Endothelial cell of umbilical vein (primary cell): ENCODE data around the gene PARP12. TPM values are rescaled to one million over a fixed set of nuclear protein-coding genes. Genes with fewer than 3 reads are reported as not detected.

Source experiments
- BruUV-seq: library from RNA; stranded (reverse); fragments of 400-500 nt; replicated peaks from 2 replicates; lab custom pipeline; 2021; lab: Mats Ljungman, UMichigan
- CTCF ChIA-PET: fragments of 300-600, 350-600 bp; sonication (Branson Sonifier 250); formaldehyde crosslinking; loops from one replicate; lab custom pipeline; 2021; ENCODE audit warnings: antibody characterized with exemption, inconsistent platforms; lab: Charles Lee
- POLR2A ChIA-PET: fragments of 300-600, 350-600 bp; sonication (Branson Sonifier 250); formaldehyde crosslinking; loops from one replicate; lab custom pipeline; 2021; ENCODE audit warnings: antibody characterized with exemption, inconsistent platforms; lab: Charles Lee
- DNase-seq: peaks from one replicate; pipeline ENCODE4 v3.0.0-alpha.2; 2011; ENCODE audit warnings: low read depth, low spot score
- FAIRE-seq: peaks from 2 replicates; lab custom pipeline; 2011; peaks lifted over from hg19 to GRCh38; lab: Jason Lieb, UNC
- H2AFZ ChIP-seq: 2 replicates; pipeline ENCODE4 v1.6.0; 2012; ENCODE audit warnings: low read depth, low read length, control low read depth, inconsistent platforms
- H3K27ac ChIP-seq: 2 replicates; pipeline ENCODE4 v1.5.1; 2011; ENCODE audit warnings: low read depth, mild to moderate bottlenecking, control low read depth, low read length, moderate library complexity; ENCODE audit not compliant: insufficient read depth
- H3K27me3 ChIP-seq, 2 experiments: 2 replicates each; pipeline versions ENCODE4 v1.6.0 to v1.6.1; 2011; ENCODE audit warnings: low read length in 2 of 2, mixed read lengths in 1 of 2; ENCODE audit not compliant: control insufficient read depth in 2 of 2, insufficient read depth in 2 of 2
- H3K36me3 ChIP-seq, 2 experiments: 2 replicates in 1 of 2; 3 replicates in 1 of 2; pipeline ENCODE4 v1.5.1; 2011; ENCODE audit warnings: low read length in 2 of 2, mild to moderate bottlenecking in 1 of 2, moderate library complexity in 1 of 2; ENCODE audit not compliant: control insufficient read depth in 2 of 2, insufficient read depth in 2 of 2; ENCODE audit errors: extremely low read depth in 1 of 2
- H3K4me1 ChIP-seq: 3 replicates; pipeline ENCODE4 v1.5.1; 2011; ENCODE audit warnings: mild to moderate bottlenecking, low read length; ENCODE audit not compliant: control insufficient read depth, insufficient read depth; ENCODE audit errors: extremely low read depth
- H3K4me2 ChIP-seq: 2 replicates; pipeline ENCODE4 v1.6.1; 2011; ENCODE audit warnings: low read length, control low read depth, mixed read lengths; ENCODE audit not compliant: insufficient read depth
- H3K4me3 ChIP-seq, 3 experiments: fragments of 200-600 bp in 1 of 3; sonication (generic), shearing (Covaris generic) in 1 of 3; replicated peaks in 1 of 3; 2 replicates each; pipeline ENCODE4 v1.5.1; 2011 to 2016; ENCODE audit warnings: control low read depth in 3 of 3, low read length in 3 of 3, mild to moderate bottlenecking in 2 of 3, inconsistent platforms in 1 of 3, low read depth in 1 of 3, moderate library complexity in 1 of 3; ENCODE audit not compliant: insufficient read depth in 1 of 3
- H3K79me2 ChIP-seq: 2 replicates; pipeline ENCODE4 v1.6.0; 2012; ENCODE audit warnings: low read length, inconsistent platforms; ENCODE audit not compliant: control insufficient read depth, insufficient read depth
- H3K9ac ChIP-seq: replicated peaks from 2 replicates; pipeline ENCODE3; 2011; ENCODE audit warnings: low read length, control low read depth; ENCODE audit not compliant: insufficient read depth; ENCODE audit errors: extremely low read depth
- H3K9me1 ChIP-seq: replicated peaks from 3 replicates; pipeline ENCODE4 v1.6.0; 2011; ENCODE audit warnings: mild to moderate bottlenecking, low read length; ENCODE audit not compliant: control insufficient read depth, insufficient read depth; ENCODE audit errors: extremely low read depth
- H3K9me3 ChIP-seq: replicated peaks from 2 replicates; pipeline ENCODE4 v1.5.1; 2012; ENCODE audit warnings: low read length, inconsistent platforms; ENCODE audit not compliant: control insufficient read depth, insufficient read depth
- H4K20me1 ChIP-seq: replicated peaks from 2 replicates; pipeline ENCODE3; 2011; ENCODE audit warnings: mild to moderate bottlenecking, low read length; ENCODE audit not compliant: control insufficient read depth, insufficient read depth; ENCODE audit errors: extremely low read depth
- EZH2 ChIP-seq: IDR thresholded peaks from 2 replicates; pipeline ENCODE4 v1.6.1; 2012; ENCODE audit warnings: borderline replicate concordance, low read depth, mild to moderate bottlenecking, moderate library complexity, low read length, inconsistent platforms; ENCODE audit not compliant: severe bottlenecking
- FOS ChIP-seq: IDR thresholded peaks from 2 replicates; pipeline ENCODE4 v1.6.1; 2011; ENCODE audit warnings: mild to moderate bottlenecking, low read length, moderate library complexity, borderline replicate concordance; ENCODE audit not compliant: insufficient read depth
- GATA2 ChIP-seq: IDR thresholded peaks from 2 replicates; pipeline ENCODE4 v1.7.0; 2011; ENCODE audit warnings: low read depth, mild to moderate bottlenecking, moderate library complexity, mixed read lengths, low read length; ENCODE audit not compliant: insufficient read length, insufficient read depth
- JUN ChIP-seq: IDR thresholded peaks from 2 replicates; pipeline ENCODE4 v1.6.1; 2011; ENCODE audit warnings: borderline replicate concordance, low read depth; ENCODE audit not compliant: insufficient read length, insufficient read depth
- MYC ChIP-seq: IDR thresholded peaks from one replicate; pipeline ENCODE4 v1.6.1; 2011; ENCODE audit warnings: mild to moderate bottlenecking, low read depth, low read length
- POLR2A ChIP-seq: IDR thresholded peaks from 2 replicates; pipeline ENCODE4 v1.6.1; 2012; ENCODE audit warnings: low read depth, mild to moderate bottlenecking, control low read depth, low read length
- POLR2AphosphoS5 ChIP-seq: IDR thresholded peaks from 2 replicates; pipeline ENCODE4 v1.6.1; 2012; ENCODE audit warnings: low read depth, mild to moderate bottlenecking, control low read depth, low read length, moderate library complexity; ENCODE audit not compliant: insufficient read depth
- dilution Hi-C: fragments of 300-500 bp; cut with MboI; formaldehyde crosslinking; loops from one replicate; pipeline ENCODE4 v1.15.0; 2019; ENCODE audit warnings: low sequenced_read_pairs; ENCODE audit not compliant: extremely low pct_ligation_motif_present
- intact Hi-C: fragments of 100-400 bp; cut with micrococcal nuclease; formaldehyde crosslinking; loops from one replicate; pipeline ENCODE4 v1.10.0; 2022
- polyA plus RNA-seq, 4 experiments: library from polyadenylated mRNA; depleted of rRNA in 3 of 4; stranded (reverse) in 3 of 4; unstranded in 1 of 4; fragments of >200 nt; gene quantifications; 2 replicates each; pipeline versions ENCODE4 v1.2.1 to v1.2.3, GENCODE V29; 2011 to 2012; ENCODE audit warnings: missing spikeins in 1 of 4
- total RNA-seq: library from RNA; stranded (reverse); gene quantifications from 2 replicates; pipeline ENCODE4 v1.2.3, GENCODE V29; 2021
- TF ChIP-seq, protein P1 (sequence below), 2 donors: IDR thresholded peaks; 1 replicate in 1 of 2; 2 replicates in 1 of 2; pipeline ENCODE4 v1.5.1; 2011; ENCODE audit warnings: low read length in 2 of 2, mild to moderate bottlenecking in 2 of 2, moderate library complexity in 2 of 2, control low read depth in 1 of 2, inconsistent platforms in 1 of 2, low read depth in 1 of 2; ENCODE audit not compliant: insufficient read depth in 1 of 2; ENCODE audit errors: extremely low read depth in 1 of 2
- TF ChIP-seq, protein P2 (sequence below): IDR thresholded peaks from 2 replicates; pipeline ENCODE4 v1.6.1; 2011; ENCODE audit not compliant: insufficient read depth, insufficient read length

The PARP12 gene
- total and polyA plus RNA-seq, 2 donors (not counting 3 experiments of a cell fraction or from before 2014, with no cell fraction given): 65.4 to 83.2 TPM

DNA sequence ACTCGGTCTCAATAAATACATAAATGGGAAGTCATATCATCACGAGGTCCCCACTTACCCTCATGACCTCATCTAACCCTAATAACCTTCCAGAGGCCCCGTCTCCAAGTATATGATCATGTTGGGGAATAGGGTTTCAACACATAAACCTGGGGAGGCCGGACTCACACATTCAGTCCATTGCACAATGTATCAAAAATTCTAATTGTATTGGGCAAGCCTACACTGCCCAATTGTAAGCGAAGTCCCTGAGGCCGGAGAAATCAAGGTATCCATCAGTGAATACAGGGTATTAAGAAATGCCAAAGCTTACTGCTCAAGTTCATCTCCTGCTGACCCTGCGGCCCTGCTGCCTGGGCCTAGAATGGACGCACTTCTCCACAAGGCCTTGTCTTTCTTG is 69.6 kb downstream of the PARP12 start:
- Histone ChIP-seq H4K20me1 (no peaks in the 10 kb centered on the region), H3K27ac (no peak overlapping the region), H3K4me2 (no peak overlapping the region), H3K79me2 (no peaks in the 10 kb centered on the region), H2AFZ (no peak overlapping the region), H3K27me3 (no peaks in the 10 kb centered on the region), H3K9ac (no peak overlapping the region), H3K9me3 (no peaks in the 10 kb centered on the region), H3K36me3 (no peaks in the 10 kb centered on the region), H3K9me1 (no peaks in the 10 kb centered on the region), H3K4me1 (no peaks in the 10 kb centered on the region), H3K4me3 (no peak overlapping the region)
- intact Hi-C loops (no loop called here), dilution Hi-C loops (no loop called here)
- TF ChIP-seq JUN (no peak), FOS (no peak), EZH2 (no peak), MYC (no peak), POLR2A (no peak), GATA2 (no peak), POLR2AphosphoS5 (no peak)
- TF ChIP-seq, protein P1, sequence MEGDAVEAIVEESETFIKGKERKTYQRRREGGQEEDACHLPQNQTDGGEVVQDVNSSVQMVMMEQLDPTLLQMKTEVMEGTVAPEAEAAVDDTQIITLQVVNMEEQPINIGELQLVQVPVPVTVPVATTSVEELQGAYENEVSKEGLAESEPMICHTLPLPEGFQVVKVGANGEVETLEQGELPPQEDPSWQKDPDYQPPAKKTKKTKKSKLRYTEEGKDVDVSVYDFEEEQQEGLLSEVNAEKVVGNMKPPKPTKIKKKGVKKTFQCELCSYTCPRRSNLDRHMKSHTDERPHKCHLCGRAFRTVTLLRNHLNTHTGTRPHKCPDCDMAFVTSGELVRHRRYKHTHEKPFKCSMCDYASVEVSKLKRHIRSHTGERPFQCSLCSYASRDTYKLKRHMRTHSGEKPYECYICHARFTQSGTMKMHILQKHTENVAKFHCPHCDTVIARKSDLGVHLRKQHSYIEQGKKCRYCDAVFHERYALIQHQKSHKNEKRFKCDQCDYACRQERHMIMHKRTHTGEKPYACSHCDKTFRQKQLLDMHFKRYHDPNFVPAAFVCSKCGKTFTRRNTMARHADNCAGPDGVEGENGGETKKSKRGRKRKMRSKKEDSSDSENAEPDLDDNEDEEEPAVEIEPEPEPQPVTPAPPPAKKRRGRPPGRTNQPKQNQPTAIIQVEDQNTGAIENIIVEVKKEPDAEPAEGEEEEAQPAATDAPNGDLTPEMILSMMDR (IDR thresholded peaks at IDR 0.05; ENCODE audit: extremely low read depth in 1 of 2, insufficient read depth in 1 of 2, low read depth in 1 of 2, low read length in 2 of 2): no peak
- TF ChIP-seq, protein P2, sequence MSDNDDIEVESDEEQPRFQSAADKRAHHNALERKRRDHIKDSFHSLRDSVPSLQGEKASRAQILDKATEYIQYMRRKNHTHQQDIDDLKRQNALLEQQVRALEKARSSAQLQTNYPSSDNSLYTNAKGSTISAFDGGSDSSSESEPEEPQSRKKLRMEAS: no peak
- DNase-seq (no peak), FAIRE-seq (no peak)
- ChIA-PET POLR2A (no interaction called here), CTCF (interaction anchor here (0.6 to 3.7 kb wide), 6 partner anchors 9 to 558 kb away, joined by 3 to 15 read pairs (median 7); no protein-coding TSS in a partner anchor)
- no TSS peak for BruUV-seq
